Suprapubic skin (tissue), 4 donors: ENCODE results near the gene ANKRD17.

Experiments
- CTCF ChIP-seq, 2 donors: fragments of 200-600 bp in 1 of 2; fragments of 450-650 bp in 1 of 2; sonication (generic) in 1 of 2; IDR thresholded peaks; one replicate each; pipeline ENCODE4 v1.5.1; 2016 to 2019; ENCODE audit warnings: antibody characterized with exemption in 2 of 2, mild to moderate bottlenecking in 1 of 2, moderate library complexity in 1 of 2
- EP300 ChIP-seq: sonication (generic); formaldehyde crosslinking; IDR thresholded peaks from one replicate; pipeline ENCODE4 v1.6.1; 2017; ENCODE audit warnings: antibody characterized with exemption
- POLR2A ChIP-seq, 2 donors: fragments of 450-650 bp; IDR thresholded peaks; one replicate each; pipeline ENCODE4 v1.6.1; 2017; ENCODE audit warnings: antibody characterized with exemption in 2 of 2, mild to moderate bottlenecking in 2 of 2, moderate library complexity in 2 of 2
- POLR2AphosphoS5 ChIP-seq, 3 donors: sonication (generic); formaldehyde crosslinking; IDR thresholded peaks; one replicate each; pipeline ENCODE4 v1.6.1; 2017; ENCODE audit warnings: antibody characterized with exemption in 3 of 3

GRCh38 chr4:73258436-73258685, 237 bp downstream of the ANKRD17 start:
- TF ChIP-seq CTCF (IDR thresholded peaks at IDR 0.05): peak in 1 of 2 donors; percentile 8
- no peak for TF ChIP-seq POLR2A (IDR thresholded peaks at IDR 0.05)
- TF ChIP-seq EP300: no peak
- no peak for TF ChIP-seq POLR2AphosphoS5 (IDR thresholded peaks at IDR 0.05)
